Measurements from ENCODE around the gene EMC10. TPM values are rescaled to one million over a fixed set of nuclear protein-coding genes. Genes with fewer than 3 reads are reported as not detected.

The EMC10 gene
- total and polyA plus RNA-seq, 2 donors (not counting 3 experiments of a cell fraction or from before 2014, with no cell fraction given), result 106 to 111 TPM

- FAIRE-seq, result no peak
- ChIA-PET POLR2A (no interaction called here), CTCF (interaction anchor here (1.8 to 6.0 kb wide), 2 partner anchors 387 to 388 kb away, joined by 5 to 129 read pairs; no protein-coding TSS in a partner anchor)
- no peak for DNase-seq (ENCODE audit: low read depth, low spot score)
- no peak for TF ChIP-seq POLR2AphosphoS5 (IDR thresholded peaks at IDR 0.05; ENCODE audit: insufficient read depth, low read depth, low read length)
- TF ChIP-seq MAX (IDR thresholded peaks at IDR 0.05; ENCODE audit: insufficient read depth, insufficient read length), result no peak
- TF ChIP-seq EZH2 (IDR thresholded peaks at IDR 0.05; ENCODE audit: borderline replicate concordance, low read depth, low read length, severe bottlenecking), result no peak
- no peak for TF ChIP-seq JUN (IDR thresholded peaks at IDR 0.05; ENCODE audit: borderline replicate concordance, insufficient read depth, insufficient read length, low read depth)
- no peak for TF ChIP-seq FOS (IDR thresholded peaks at IDR 0.05; ENCODE audit: borderline replicate concordance, insufficient read depth, low read length)
- no peak for TF ChIP-seq MYC (IDR thresholded peaks at IDR 0.05; ENCODE audit: low read depth, low read length)
- TF ChIP-seq POLR2A (IDR thresholded peaks at IDR 0.05; ENCODE audit: low read depth, low read length), result no peak
- TF ChIP-seq CTCF (IDR thresholded peaks at IDR 0.05; ENCODE audit: extremely low read depth in 1 of 2, insufficient read depth in 1 of 2, low read depth in 1 of 2, low read length in 2 of 2), result no peak
- TF ChIP-seq GATA2 (IDR thresholded peaks at IDR 0.05; ENCODE audit: insufficient read depth, insufficient read length, low read depth, low read length), result no peak
- peaks cover 0 to 2% of the 10 kb centered on the region in 2 experiments for H3K27me3 ChIP-seq (ENCODE audit: control insufficient read depth in 2 of 2, insufficient read depth in 2 of 2, low read length in 2 of 2)
- H2AFZ ChIP-seq (ENCODE audit: low read depth, low read length), result no peak overlapping the region
- H3K4me1 ChIP-seq (ENCODE audit: control insufficient read depth, extremely low read depth, insufficient read depth, low read length), result no peaks in the 10 kb centered on the region
- no peak overlapping the region for H3K4me3 ChIP-seq (replicated peaks in 1 of 3; ENCODE audit: insufficient read depth in 1 of 3, low read depth in 1 of 3, low read length in 3 of 3)
- no peak overlapping the region for H3K4me2 ChIP-seq (ENCODE audit: insufficient read depth, low read length)
- H3K9me1 ChIP-seq (replicated peaks; ENCODE audit: control insufficient read depth, extremely low read depth, insufficient read depth, low read length), result no peaks in the 10 kb centered on the region
- no peaks in the 10 kb centered on the region for H3K9me3 ChIP-seq (replicated peaks; ENCODE audit: control insufficient read depth, insufficient read depth, low read length)
- dilution Hi-C loops (cut with MboI; ENCODE audit: extremely low pct_ligation_motif_present, low sequenced_read_pairs) (no loop called here), intact Hi-C loops (cut with micrococcal nuclease) (no loop called here)
- no peaks in the 10 kb centered on the region for H3K79me2 ChIP-seq (ENCODE audit: control insufficient read depth, insufficient read depth, low read length)
- H3K36me3 ChIP-seq (ENCODE audit: control insufficient read depth in 2 of 2, extremely low read depth in 1 of 2, insufficient read depth in 2 of 2, low read length in 2 of 2), result no peaks in the 10 kb centered on the region
- no peaks in the 10 kb centered on the region for H4K20me1 ChIP-seq (replicated peaks; ENCODE audit: control insufficient read depth, extremely low read depth, insufficient read depth, low read length)
- H3K27ac ChIP-seq (ENCODE audit: insufficient read depth, low read depth, low read length), result no peak overlapping the region
- no TSS peak for BruUV-seq (replicated peaks)
- H3K9ac ChIP-seq (replicated peaks; ENCODE audit: extremely low read depth, insufficient read depth, low read length), result no peak overlapping the region
These were observed 58.2 kb downstream of the EMC10 start for GRCh38 chr19:50534478-50534877.
